HepG2 (cell line): ENCODE results near the gene CST4.

Experiments
- ADNP ChIP-seq: sonication (generic); formaldehyde crosslinking; IDR thresholded peaks from 2 replicates; pipeline ENCODE4 v1.4.0; 2020; ENCODE audit warnings: missing genetic modification reagents
- EZH2 ChIP-seq: conservative IDR thresholded peaks from 2 replicates; pipeline ENCODE4 v1.6.1; 2012; ENCODE audit warnings: mild to moderate bottlenecking, low read depth, low read length, moderate library complexity
- MYC ChIP-seq: sonication (generic); formaldehyde crosslinking; IDR thresholded peaks from 2 replicates; pipeline ENCODE4 v1.9.0; 2021; ENCODE audit warnings: missing genetic modification reagents, borderline replicate concordance
- NCOR1 ChIP-seq: fragments of 200-600 bp; sonication (generic); IDR thresholded peaks from 2 replicates; pipeline ENCODE4 v1.7.0; 2017; ENCODE audit warnings: antibody characterized with exemption, low read length, borderline replicate concordance
- RCOR2 ChIP-seq: IDR thresholded peaks from 2 replicates; pipeline ENCODE4 v1.6.1; 2016; ENCODE audit warnings: missing biosample characterization, missing genetic modification reagents
- SMC3 ChIP-seq: IDR thresholded peaks from 2 replicates; pipeline ENCODE4 v1.6.1; 2011; ENCODE audit warnings: low read length, improper control_type of control experiment
- TCF12 ChIP-seq, 2 experiments: fragments of 450-650 bp in 1 of 2; sonication (generic) in 1 of 2; formaldehyde crosslinking in 1 of 2; IDR thresholded peaks; 2 replicates each; pipeline versions ENCODE4 v1.6.1 to v1.8.0; 2017 to 2022; ENCODE audit warnings: antibody characterized with exemption in 1 of 2, mild to moderate bottlenecking in 1 of 2, missing genetic modification reagents in 1 of 2, moderate library complexity in 1 of 2
- TF ChIP-seq, protein P1 (sequence below): IDR thresholded peaks from 2 replicates; pipeline ENCODE4 v1.6.1; 2018; ENCODE audit warnings: missing genetic modification reagents

- TF ChIP-seq RCOR2 (no peak), MYC (CRISPR knock-in tag) (no peak), EZH2 (no peak), NCOR1 (no peak), ADNP (CRISPR knock-in tag) (no peak), SMC3 (no peak), TCF12 (IDR thresholded peaks at IDR 0.05) (no peak), TCF12 (CRISPR knock-in tag; IDR thresholded peaks at IDR 0.05) (no peak)
- TF ChIP-seq, protein P1, sequence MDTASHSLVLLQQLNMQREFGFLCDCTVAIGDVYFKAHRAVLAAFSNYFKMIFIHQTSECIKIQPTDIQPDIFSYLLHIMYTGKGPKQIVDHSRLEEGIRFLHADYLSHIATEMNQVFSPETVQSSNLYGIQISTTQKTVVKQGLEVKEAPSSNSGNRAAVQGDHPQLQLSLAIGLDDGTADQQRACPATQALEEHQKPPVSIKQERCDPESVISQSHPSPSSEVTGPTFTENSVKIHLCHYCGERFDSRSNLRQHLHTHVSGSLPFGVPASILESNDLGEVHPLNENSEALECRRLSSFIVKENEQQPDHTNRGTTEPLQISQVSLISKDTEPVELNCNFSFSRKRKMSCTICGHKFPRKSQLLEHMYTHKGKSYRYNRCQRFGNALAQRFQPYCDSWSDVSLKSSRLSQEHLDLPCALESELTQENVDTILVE (CRISPR knock-in tag): no peak
Measured at GRCh38 chr20:23671479-23671878, 17.4 kb downstream of the CST4 start.
